ENCODE data around the gene BLVRB. TPM values are rescaled to one million over a fixed set of nuclear protein-coding genes. Genes with fewer than 3 reads are reported as not detected.
"Not testable (repeated sequence)": the region's sequence is repeated elsewhere in the genome, so short reads cannot be mapped to it uniquely, and the experiment has no call there.

The BLVRB gene
- total RNA-seq, 3 donors from 2014 or later, result 70.9 to 87.6 (median 76.8) TPM

DNA sequence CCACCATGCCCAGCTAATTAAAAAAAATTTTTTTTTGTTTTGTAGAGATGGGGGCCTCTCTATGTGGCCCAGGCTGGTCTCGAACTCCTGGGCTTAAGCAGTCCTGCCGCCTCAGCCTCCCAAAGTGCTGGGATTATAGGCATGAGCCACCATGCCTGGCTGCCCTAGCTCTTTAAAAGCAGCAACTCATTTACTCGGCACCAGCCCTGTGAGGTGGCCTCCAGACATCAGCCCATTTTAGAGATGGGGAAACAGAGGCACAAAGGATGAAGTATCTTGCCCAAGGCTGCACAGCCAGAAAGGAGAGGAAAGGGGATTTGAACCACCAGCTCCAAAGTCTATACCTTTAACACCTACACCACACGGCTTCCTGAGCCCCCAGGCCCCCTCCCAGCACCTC, 52.7 kb downstream of the BLVRB start:
- intact Hi-C loops (cut with DNase I, micrococcal nuclease), result no loop called here
- H3K36me3 ChIP-seq (ENCODE audit: low read depth), result no peaks in the 10 kb centered on the region
- H3K4me3 ChIP-seq, result no peak overlapping the region
- H3K4me1 ChIP-seq (ENCODE audit: low read depth), result peaks cover 3% of the 10 kb centered on the region
- TF ChIP-seq, protein P1, sequence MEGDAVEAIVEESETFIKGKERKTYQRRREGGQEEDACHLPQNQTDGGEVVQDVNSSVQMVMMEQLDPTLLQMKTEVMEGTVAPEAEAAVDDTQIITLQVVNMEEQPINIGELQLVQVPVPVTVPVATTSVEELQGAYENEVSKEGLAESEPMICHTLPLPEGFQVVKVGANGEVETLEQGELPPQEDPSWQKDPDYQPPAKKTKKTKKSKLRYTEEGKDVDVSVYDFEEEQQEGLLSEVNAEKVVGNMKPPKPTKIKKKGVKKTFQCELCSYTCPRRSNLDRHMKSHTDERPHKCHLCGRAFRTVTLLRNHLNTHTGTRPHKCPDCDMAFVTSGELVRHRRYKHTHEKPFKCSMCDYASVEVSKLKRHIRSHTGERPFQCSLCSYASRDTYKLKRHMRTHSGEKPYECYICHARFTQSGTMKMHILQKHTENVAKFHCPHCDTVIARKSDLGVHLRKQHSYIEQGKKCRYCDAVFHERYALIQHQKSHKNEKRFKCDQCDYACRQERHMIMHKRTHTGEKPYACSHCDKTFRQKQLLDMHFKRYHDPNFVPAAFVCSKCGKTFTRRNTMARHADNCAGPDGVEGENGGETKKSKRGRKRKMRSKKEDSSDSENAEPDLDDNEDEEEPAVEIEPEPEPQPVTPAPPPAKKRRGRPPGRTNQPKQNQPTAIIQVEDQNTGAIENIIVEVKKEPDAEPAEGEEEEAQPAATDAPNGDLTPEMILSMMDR (IDR thresholded peaks at IDR 0.05), result no peak
- no peak for ATAC-seq
- no peaks in the 10 kb centered on the region for H3K9me3 ChIP-seq
- DNase-seq, result no peak

DNA sequence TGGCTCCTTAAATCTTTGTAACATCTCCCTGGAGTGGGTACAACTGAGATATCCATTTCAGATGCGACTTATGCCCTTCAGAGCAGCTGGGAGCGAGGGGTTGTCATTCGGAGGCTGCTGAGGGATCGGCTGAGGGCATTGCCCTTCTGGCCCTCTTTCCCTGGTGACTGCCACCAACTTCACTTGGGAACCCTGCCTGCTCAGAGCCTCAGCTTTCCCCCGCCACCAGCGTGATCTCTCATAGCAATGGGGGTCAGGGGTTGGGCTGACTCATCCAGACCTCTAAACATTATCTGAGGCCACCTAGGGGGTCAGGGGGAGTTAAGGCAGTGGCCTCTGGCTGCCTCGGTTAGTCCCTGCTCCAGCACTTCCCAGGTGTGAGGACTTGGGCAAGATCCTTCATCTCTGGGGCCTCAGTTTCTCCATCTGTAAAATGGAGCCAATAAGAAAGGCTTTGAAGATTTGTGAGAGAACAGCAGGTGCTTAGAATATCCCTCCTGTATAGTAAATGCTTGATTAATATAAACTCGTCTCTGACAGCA, 53.5 kb downstream of the BLVRB start:
- Histone ChIP-seq H3K9me3 (no peaks in the 10 kb centered on the region), H3K4me1 (ENCODE audit: low read depth) (peaks cover 5% of the 10 kb centered on the region), H3K4me3 (no peak overlapping the region), H3K36me3 (ENCODE audit: low read depth) (no peaks in the 10 kb centered on the region)
- TF ChIP-seq, protein P1 (IDR thresholded peaks at IDR 0.05), result no peak
- intact Hi-C loops (cut with DNase I, micrococcal nuclease), result no loop called here
- DNase-seq (no peak), ATAC-seq (no peak)

DNA sequence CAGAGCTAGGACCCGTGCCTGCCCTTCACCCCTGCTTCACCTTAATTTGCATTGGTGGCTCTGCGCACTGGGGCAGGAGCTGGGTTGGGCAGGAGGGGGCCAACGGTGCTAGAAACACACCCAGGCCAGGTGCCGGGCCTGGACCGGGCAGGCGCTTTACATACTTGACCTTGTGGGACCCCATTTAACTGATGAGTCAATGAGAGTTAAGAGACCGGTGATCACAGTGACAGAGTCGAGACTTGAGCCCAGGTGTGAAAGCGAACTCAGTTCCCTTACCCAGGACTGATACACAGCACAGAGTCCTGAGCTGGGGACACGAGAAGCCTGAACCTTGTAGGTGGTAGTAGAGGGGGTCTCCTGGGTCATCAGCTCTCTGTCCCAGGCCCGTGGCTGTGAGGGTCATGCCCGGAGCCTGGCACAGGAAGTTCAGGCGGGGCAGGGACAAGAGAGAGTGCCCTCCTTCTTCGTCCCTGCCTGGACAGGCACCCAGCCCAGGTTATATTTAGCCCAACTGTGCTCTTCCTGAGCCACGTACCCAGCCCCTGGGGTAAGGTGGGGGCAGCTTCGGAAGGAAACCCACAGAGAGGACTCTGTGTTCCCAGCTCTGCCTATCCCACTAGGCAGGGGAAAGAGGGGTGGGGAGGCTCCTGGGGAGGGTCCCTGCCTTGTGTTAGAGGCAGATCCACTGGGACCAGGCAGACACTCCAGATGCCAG, 54.3 kb downstream of the BLVRB start:
- TF ChIP-seq, protein P1 (IDR thresholded peaks at IDR 0.05), result no peak
- Histone ChIP-seq H3K9me3 (no peaks in the 10 kb centered on the region), H3K36me3 (ENCODE audit: low read depth) (no peaks in the 10 kb centered on the region), H3K4me3 (no peak overlapping the region), H3K4me1 (ENCODE audit: low read depth) (peaks cover 5% of the 10 kb centered on the region)
- ATAC-seq, result peak; percentile 29
- no peak for DNase-seq
- intact Hi-C loops (cut with DNase I, micrococcal nuclease), result no loop called here

DNA sequence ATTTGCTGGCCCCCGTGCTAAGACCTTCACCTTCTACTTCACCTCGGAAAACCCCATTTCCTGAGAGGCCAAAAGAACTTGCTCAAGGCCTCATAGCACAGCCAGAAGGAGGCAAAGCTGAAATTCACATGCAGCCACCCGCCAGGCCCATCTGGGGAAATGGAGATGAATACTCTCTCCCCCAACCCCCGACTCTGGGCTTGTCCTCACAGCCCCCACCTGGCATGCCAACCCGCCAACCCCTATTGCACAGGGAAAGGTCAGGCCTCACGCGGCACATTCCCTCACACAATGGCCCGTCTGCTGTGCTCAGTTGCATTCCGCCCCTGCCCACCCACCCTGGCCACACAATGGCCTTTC, 55.5 kb downstream of the BLVRB start:
- ATAC-seq (no peak), DNase-seq (no peak)
- TF ChIP-seq, protein P1 (IDR thresholded peaks at IDR 0.05), result no peak
- no peak overlapping the region for H3K4me3 ChIP-seq
- no peaks in the 10 kb centered on the region for H3K36me3 ChIP-seq (ENCODE audit: low read depth)
- no peaks in the 10 kb centered on the region for H3K9me3 ChIP-seq
- intact Hi-C loops (cut with DNase I, micrococcal nuclease), result no loop called here
- H3K4me1 ChIP-seq (ENCODE audit: low read depth), result peaks cover 5% of the 10 kb centered on the region

DNA sequence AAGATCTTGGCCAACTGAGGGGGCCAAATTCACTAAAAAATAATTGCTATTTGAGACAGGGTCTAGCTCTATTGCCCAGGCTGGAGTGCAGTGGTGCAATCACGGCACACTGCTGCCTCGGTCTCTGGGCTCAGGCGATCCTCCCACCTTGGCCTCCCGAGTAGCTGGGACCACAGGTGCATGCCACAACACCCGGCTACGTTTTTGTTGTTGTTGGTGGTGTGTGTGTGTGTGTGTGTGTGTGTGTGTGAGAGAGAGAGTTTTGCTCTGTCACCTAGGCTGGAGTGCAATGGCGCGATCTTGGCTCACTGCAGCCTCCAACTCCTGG, 57.0 kb downstream of the BLVRB start:
- intact Hi-C loops (cut with DNase I, micrococcal nuclease); H3K4me3 ChIP-seq; ATAC-seq; H3K4me1 ChIP-seq (ENCODE audit: low read depth); H3K9me3 ChIP-seq; H3K36me3 ChIP-seq (ENCODE audit: low read depth); DNase-seq: not testable (repeated sequence)

DNA sequence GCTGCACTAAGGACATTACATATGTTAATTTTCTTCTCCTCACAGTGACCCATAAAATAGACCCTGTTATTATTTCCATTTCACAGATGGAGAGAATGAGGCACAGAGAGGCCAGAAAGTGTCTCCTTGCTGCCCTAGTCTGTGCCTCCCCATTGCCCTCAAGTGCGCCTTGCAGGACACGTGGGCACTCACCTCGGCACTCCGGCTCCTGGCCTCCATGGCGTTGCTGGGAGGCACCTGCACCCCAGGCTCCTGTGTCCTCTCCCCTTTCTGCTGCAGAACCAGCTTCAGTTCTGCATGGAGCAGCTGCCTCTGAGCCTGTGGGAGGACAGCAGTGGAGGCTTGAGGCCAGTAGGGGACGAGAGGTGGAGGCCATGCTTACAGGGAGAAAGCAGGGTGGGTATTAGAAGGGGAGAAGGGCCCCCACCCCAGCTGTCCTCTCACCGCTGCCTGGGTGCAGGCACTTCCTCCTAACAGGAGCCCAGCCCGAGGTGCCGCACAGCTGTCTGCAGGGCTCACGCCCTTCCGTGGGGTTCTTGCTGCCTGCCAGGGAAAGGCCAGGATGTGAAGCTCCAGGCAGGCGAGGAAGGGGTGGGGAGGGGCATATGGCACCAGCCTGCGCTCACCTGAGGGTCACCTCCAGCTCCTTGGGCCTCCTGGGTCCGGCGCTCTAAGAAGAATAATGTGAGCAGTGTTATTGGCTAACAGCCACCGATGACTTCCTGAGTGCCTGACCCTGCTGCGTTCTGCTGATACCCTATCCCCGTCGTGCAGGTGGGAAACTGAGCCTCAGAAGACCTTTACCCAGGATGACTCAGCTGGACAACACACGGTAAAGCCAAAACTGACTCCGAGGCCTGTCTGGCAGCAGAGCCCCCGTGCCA, 57.6 kb downstream of the BLVRB start:
- intact Hi-C loops (cut with DNase I, micrococcal nuclease), result no loop called here
- Histone ChIP-seq H3K4me1 (ENCODE audit: low read depth) (peaks cover 5% of the 10 kb centered on the region), H3K36me3 (ENCODE audit: low read depth) (no peaks in the 10 kb centered on the region), H3K9me3 (no peaks in the 10 kb centered on the region), H3K4me3 (no peak overlapping the region)
- ATAC-seq (peak; percentile 15), DNase-seq (peak in 2 of 3 donors; percentile 30 to 49)
- TF ChIP-seq, protein P1 (IDR thresholded peaks at IDR 0.05), result no peak

Measured in mucosa of descending colon (tissue), 3 donors.